ENCODE measurements around the gene CPVL.
A peak's percentile ranks its signal among the peaks of the same experiment; 100 is the strongest.

GRCh38 chr7:29189743-29190201 lies 43.4 kb upstream of the CPVL start:
- TF ChIP-seq EZH2 (IDR thresholded peaks at IDR 0.05) (peak; percentile 24), CTCF (IDR thresholded peaks at IDR 0.05) (peak; percentile 91)

All from neural progenitor cell (in vitro differentiated cells).